IMR-90 (cell line): ENCODE results near the gene MON1A. TPM values are rescaled to one million over a fixed set of nuclear protein-coding genes. Genes with fewer than 3 reads are reported as not detected.

Experiments
- ATAC-seq: fragments of 200-7000 bp; cut with Tn5 transposase; 2 replicates; pipeline ENCODE4 v1.9.1; 2020; ENCODE audit warnings: low read depth, mild to moderate bottlenecking, moderate library complexity
- BruUV-seq: library from RNA; stranded (reverse); fragments of 400-500 nt; replicated peaks from 2 replicates; lab custom pipeline; 2021; lab: Mats Ljungman, UMichigan
- CTCF ChIA-PET: fragments of 300-600 bp; formaldehyde crosslinking; extraction: SDS; loops from one replicate; lab custom pipeline; 2021; ENCODE audit warnings: antibody characterized with exemption; lab: Yijun Ruan, JAX
- POLR2A ChIA-PET: fragments of 300-600 bp; sonication (Branson Sonifier 250); formaldehyde crosslinking; loops from one replicate; lab custom pipeline; 2022; ENCODE audit warnings: antibody characterized with exemption; ENCODE audit not compliant: unreplicated experiment; lab: Charles Lee
- DNase-seq: peaks from one replicate; pipeline ENCODE4 v3.0.0; 2013
- H2AFZ ChIP-seq: replicated peaks from 2 replicates; pipeline ENCODE3; 2013; ENCODE audit warnings: low read length, mild to moderate bottlenecking; ENCODE audit not compliant: poor library complexity
- H2AK5ac ChIP-seq: 2 replicates; pipeline ENCODE4 v1.6.1; 2013; ENCODE audit warnings: low read depth, low read length, inconsistent platforms
- H2AK9ac ChIP-seq: replicated peaks from 2 replicates; pipeline ENCODE3; 2013; ENCODE audit warnings: mild to moderate bottlenecking, low read depth, low read length, moderate library complexity; ENCODE audit not compliant: poor library complexity
- H2BK120ac ChIP-seq: 2 replicates; pipeline ENCODE4 v1.6.1; 2013; ENCODE audit warnings: low read depth, low read length, inconsistent platforms
- H2BK15ac ChIP-seq: 3 replicates; pipeline ENCODE4 v1.6.1; 2013; ENCODE audit warnings: low read depth, low read length, inconsistent platforms
- H2BK20ac ChIP-seq: 2 replicates; pipeline ENCODE4 v1.6.1; 2013; ENCODE audit warnings: low read depth, mild to moderate bottlenecking, inconsistent platforms, low read length, moderate library complexity
- H2BK5ac ChIP-seq: 2 replicates; pipeline ENCODE4 v1.6.1; 2013; ENCODE audit warnings: mild to moderate bottlenecking, low read depth, low read length, inconsistent platforms; ENCODE audit not compliant: poor library complexity, severe bottlenecking
- H3K14ac ChIP-seq: replicated peaks from 2 replicates; pipeline ENCODE4 v1.6.1; 2013; ENCODE audit warnings: low read depth, low read length, inconsistent platforms
- H3K18ac ChIP-seq: 2 replicates; pipeline ENCODE4 v1.6.1; 2013; ENCODE audit warnings: low read depth, low read length, control low read depth
- H3K23ac ChIP-seq: 2 replicates; pipeline ENCODE4 v1.6.1; 2013; ENCODE audit warnings: low read depth, low read length, inconsistent platforms
- H3K27ac ChIP-seq: 2 replicates; pipeline ENCODE4 v1.5.1; 2013; ENCODE audit warnings: mild to moderate bottlenecking, control low read depth, low read length; ENCODE audit not compliant: insufficient read depth
- H3K27me3 ChIP-seq: 2 replicates; pipeline ENCODE4 v1.6.1; 2013; ENCODE audit warnings: low read length; ENCODE audit not compliant: control insufficient read depth, insufficient read depth
- H3K36me3 ChIP-seq: 2 replicates; pipeline ENCODE4 v1.6.1; 2013; ENCODE audit warnings: low read length, mixed read lengths; ENCODE audit not compliant: control insufficient read depth, insufficient read depth
- H3K4ac ChIP-seq: 2 replicates; pipeline ENCODE4 v1.6.1; 2013; ENCODE audit warnings: low read depth, low read length, inconsistent platforms
- H3K4me1 ChIP-seq: 2 replicates; pipeline ENCODE4 v1.6.1; 2013; ENCODE audit warnings: low read length, mixed read lengths; ENCODE audit not compliant: control insufficient read depth, insufficient read depth
- H3K4me2 ChIP-seq: 2 replicates; pipeline ENCODE4 v1.6.1; 2013; ENCODE audit warnings: low read depth, mild to moderate bottlenecking, control low read depth, low read length, moderate library complexity
- H3K4me3 ChIP-seq: 2 replicates; pipeline ENCODE4 v1.5.1; 2013; ENCODE audit warnings: low read depth, mild to moderate bottlenecking, control low read depth, low read length, moderate library complexity; ENCODE audit not compliant: insufficient read depth
- H3K56ac ChIP-seq: 2 replicates; pipeline ENCODE4 v1.6.1; 2013; ENCODE audit warnings: low read length, inconsistent platforms; ENCODE audit not compliant: insufficient read depth; ENCODE audit errors: extremely low read depth
- H3K79me1 ChIP-seq, 2 experiments: 2 replicates each; pipeline ENCODE4 v1.6.1; 2013; ENCODE audit warnings: low read length in 2 of 2, inconsistent platforms in 1 of 2, low read depth in 1 of 2
- H3K9ac ChIP-seq: 2 replicates; pipeline ENCODE4 v1.6.1; 2013; ENCODE audit warnings: low read depth, low read length, control low read depth
- H3K9me1 ChIP-seq: 2 replicates; pipeline ENCODE4 v1.6.1; 2013; ENCODE audit warnings: low read length, inconsistent platforms; ENCODE audit not compliant: insufficient read depth
- H3K9me3 ChIP-seq: 2 replicates; pipeline ENCODE4 v1.6.1; 2013; ENCODE audit warnings: low read length; ENCODE audit not compliant: control insufficient read depth, insufficient read depth
- H4K20me1 ChIP-seq: 2 replicates; pipeline ENCODE4 v1.6.1; 2013; ENCODE audit warnings: low read length, inconsistent platforms; ENCODE audit not compliant: insufficient read depth
- H4K5ac ChIP-seq: 2 replicates; pipeline ENCODE4 v1.6.1; 2013; ENCODE audit warnings: mild to moderate bottlenecking, low read depth, low read length, control low read depth
- H4K8ac ChIP-seq, 2 experiments: 2 replicates each; pipeline ENCODE4 v1.6.1; 2013; ENCODE audit warnings: low read depth in 2 of 2, low read length in 2 of 2, control low read depth in 1 of 2, inconsistent platforms in 1 of 2
- H4K91ac ChIP-seq: 2 replicates; pipeline ENCODE4 v1.6.1; 2013; ENCODE audit warnings: low read depth, low read length, inconsistent platforms; ENCODE audit not compliant: insufficient read depth
- CTCF ChIP-seq: conservative IDR thresholded peaks from 2 replicates; pipeline ENCODE4 v1.5.1; 2012; ENCODE audit warnings: mild to moderate bottlenecking, low read depth, low read length, improper control_type of control experiment
- MAFK ChIP-seq: IDR thresholded peaks from 2 replicates; pipeline ENCODE4 v1.6.1; 2012; ENCODE audit warnings: low read depth, low read length, improper control_type of control experiment
- MAZ ChIP-seq: IDR thresholded peaks from 2 replicates; pipeline ENCODE4 v1.6.1; 2012; ENCODE audit warnings: low read depth, mild to moderate bottlenecking, low read length, improper control_type of control experiment, moderate library complexity, borderline replicate concordance
- WGBS, 2 experiments: methylation state at CpG; one replicate each; pipeline versions ENCODE4 v1.1.5 to v1.1.7; 2013; ENCODE audit warnings: missing lambda C conversion rate in 2 of 2; ENCODE audit not compliant: insufficient read length in 1 of 2; ENCODE audit errors: extremely low coverage in 2 of 2; 5-methylcytosine and 5-hydroxymethylcytosine counted together
- dilution Hi-C: fragments of 300-500 bp; cut with HindIII; formaldehyde crosslinking; loops from one replicate; pipeline ENCODE4 v1.14.3; 2018; ENCODE audit warnings: low sequenced_read_pairs; ENCODE audit not compliant: unreplicated experiment
- in situ Hi-C: fragments of 300-500 bp; cut with MboI; formaldehyde crosslinking; loops from 3 replicates; pipeline ENCODE4 v1.14.3; 2019; ENCODE audit warnings: low sequenced_read_pairs, inconsistent platforms, mixed read lengths
- intact Hi-C: fragments of 100-400 bp; cut with micrococcal nuclease; formaldehyde crosslinking; loops from 2 replicates; pipeline ENCODE4 v1.10.0; 2022
- polyA plus RNA-seq, 3 experiments: library from polyadenylated mRNA; depleted of rRNA; stranded (reverse); fragments of >200 nt; gene quantifications; 2 replicates each; pipeline ENCODE4 v1.2.3, GENCODE V29; 2012; ENCODE audit warnings: low replicate concordance in 1 of 3
- total RNA-seq: library from RNA; depleted of rRNA; stranded (reverse); fragments of >200 nt; gene quantifications from 2 replicates; pipeline ENCODE4 v1.2.3, GENCODE V29; 2012

MON1A gene
- total and polyA plus RNA-seq, 2 of the 4 experiments (the other 2 are of a cell fraction), result 8.2 to 13.5 TPM

DNA sequence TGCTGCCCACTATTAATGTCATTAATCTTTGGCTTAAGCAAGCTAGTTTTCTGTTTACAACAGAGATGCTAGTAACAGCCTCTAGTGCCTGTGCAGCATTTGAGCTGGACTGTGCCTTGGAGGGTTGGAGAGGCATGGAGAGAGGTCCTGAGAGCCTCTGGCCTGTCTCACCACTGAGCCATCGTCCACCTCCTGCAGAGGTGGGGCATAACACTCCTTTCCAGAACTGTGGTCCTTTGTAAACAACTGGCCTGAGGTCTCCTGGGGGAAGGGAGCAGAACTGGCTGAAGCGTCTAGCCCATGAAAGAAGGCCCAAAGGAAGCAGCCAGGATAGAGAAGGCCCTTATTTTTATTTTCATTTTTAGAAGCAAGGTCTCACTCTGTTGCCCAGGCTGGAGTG lies 49.9 kb downstream of the MON1A start:
- no peaks in the 10 kb centered on the region for H3K36me3 ChIP-seq
- H2BK20ac ChIP-seq, result no peak overlapping the region
- no peak for ATAC-seq
- H2AK9ac ChIP-seq, result no peak overlapping the region
- CTCF ChIA-PET, result no interaction called here
- H2BK120ac ChIP-seq, result no peak overlapping the region
- no peak for DNase-seq
- no peak overlapping the region for H3K4ac ChIP-seq
- no TSS peak for BruUV-seq
- H2BK15ac ChIP-seq, result no peak overlapping the region
- POLR2A ChIA-PET, result no interaction called here
- H3K56ac ChIP-seq, result no peak overlapping the region
- no peak overlapping the region for H2AK5ac ChIP-seq
- 40% methylated on average over 1 of the region's 2 CpGs; no CpG with 5 or more reads in 1 of the 2 experiments for WGBS, 2 experiments
- H3K9me3 ChIP-seq, result no peaks in the 10 kb centered on the region
- intact Hi-C loops, result no loop called here
- no peak overlapping the region for H3K23ac ChIP-seq
- H3K4me1 ChIP-seq, result peaks cover 4% of the 10 kb centered on the region; the same call in 1 of the 2 replicates
- peaks cover 46% of the 10 kb centered on the region for H3K27me3 ChIP-seq
- no peak overlapping the region for H4K8ac ChIP-seq
- H2AFZ ChIP-seq, result no peak overlapping the region
- no peak overlapping the region for H3K18ac ChIP-seq
- no peak overlapping the region for H3K14ac ChIP-seq
- H3K9me1 ChIP-seq, result no peaks in the 10 kb centered on the region
- no peak overlapping the region for H4K91ac ChIP-seq
- no peaks in the 10 kb centered on the region; the same call in 1 of the 2 replicates for H4K20me1 ChIP-seq
- dilution Hi-C loops, result no loop called here
- in situ Hi-C loops, result no loop called here
- no peak overlapping the region for H3K4me3 ChIP-seq
- H3K4me2 ChIP-seq, result no peak overlapping the region
- H3K79me1 ChIP-seq, result no peaks in the 10 kb centered on the region
- no peak for TF ChIP-seq MAFK
- no peak for TF ChIP-seq MAZ
- no peak for TF ChIP-seq CTCF
- no peak overlapping the region for H3K9ac ChIP-seq
- H2BK5ac ChIP-seq, result no peak overlapping the region
- no peak overlapping the region for H4K5ac ChIP-seq
- H3K27ac ChIP-seq, result no peak overlapping the region
